Measurements from ENCODE around the gene TPH2. TPM values are rescaled to one million over a fixed set of nuclear protein-coding genes. Genes with fewer than 3 reads are reported as not detected.

TPH2 gene
- total and polyA plus RNA-seq, 4 donors = not detected

GRCh38 chr12:71892059-71892458 is 46.6 kb upstream of the TPH2 start:
- WGBS = 84% methylated on average over 1 of the region's 1 CpG
- TF ChIP-seq FOXA1 (IDR thresholded peaks at IDR 0.05) = no peak
- TF ChIP-seq MAX (IDR thresholded peaks at IDR 0.05) = no peak
- TF ChIP-seq FOXA2 (IDR thresholded peaks at IDR 0.05) = no peak
- no peak for TF ChIP-seq NR2F2 (IDR thresholded peaks at IDR 0.05)
- TF ChIP-seq ZBTB33 (IDR thresholded peaks at IDR 0.05) = no peak
- no peak for TF ChIP-seq SP1 (IDR thresholded peaks at IDR 0.05)
- no peak for TF ChIP-seq GABPA (IDR thresholded peaks at IDR 0.05 in 1 of 2, conservative IDR thresholded peaks at IDR 0.05 in 1 of 2)
- TF ChIP-seq RXRA (IDR thresholded peaks at IDR 0.05) = no peak
- no peak for TF ChIP-seq HNF4G (IDR thresholded peaks at IDR 0.05)
- TF ChIP-seq HNF4A (conservative IDR thresholded peaks at IDR 0.05) = no peak
- TF ChIP-seq CTCF (IDR thresholded peaks at IDR 0.05; ENCODE audit: low read depth, low read length, missing input control) = no peak
- TF ChIP-seq JUND (IDR thresholded peaks at IDR 0.05) = no peak
- TF ChIP-seq YY1 (IDR thresholded peaks at IDR 0.05) = no peak
- TF ChIP-seq EGR1 (IDR thresholded peaks at IDR 0.05; ENCODE audit: low read depth in 2 of 2) = no peak
- TF ChIP-seq RAD21 (IDR thresholded peaks at IDR 0.05) = no peak
- H3K27ac ChIP-seq (ENCODE audit: low read depth in 1 of 2, low read length in 2 of 2) = no peak overlapping the region
- H3K9ac ChIP-seq (ENCODE audit: low read depth in 1 of 2, low read length in 2 of 2) = no peak overlapping the region
- no peaks in the 10 kb centered on the region for H3K4me1 ChIP-seq (ENCODE audit: control insufficient read depth in 4 of 4, insufficient read depth in 4 of 4, low read length in 3 of 4)
- no peak for DNase-seq (ENCODE audit: low spot score)
- H3K9me3 ChIP-seq (ENCODE audit: control insufficient read depth in 4 of 4, low read length in 3 of 4) = no peaks in the 10 kb centered on the region
- no peaks in the 10 kb centered on the region for H3K27me3 ChIP-seq (ENCODE audit: control insufficient read depth in 4 of 4, insufficient read depth in 4 of 4, low read length in 3 of 4)
- H3K4me3 ChIP-seq (ENCODE audit: low read depth in 1 of 3, low read length in 3 of 3) = no peak overlapping the region
- H3K36me3 ChIP-seq (ENCODE audit: control insufficient read depth in 4 of 4, insufficient read depth in 3 of 4, low read depth in 1 of 4, low read length in 3 of 4) = peaks cover 0 to 25% (median 11%) of the 10 kb centered on the region in 4 donors

GRCh38 chr12:71896205-71896882 is 42.3 kb upstream of the TPH2 start:
- Histone ChIP-seq H3K9me3 (ENCODE audit: control insufficient read depth in 4 of 4, low read length in 3 of 4) (no peaks in the 10 kb centered on the region), H3K4me3 (ENCODE audit: low read depth in 1 of 3, low read length in 3 of 3) (no peak overlapping the region), H3K36me3 (ENCODE audit: control insufficient read depth in 4 of 4, insufficient read depth in 3 of 4, low read depth in 1 of 4, low read length in 3 of 4) (peaks cover 2 to 44% (median 19%) of the 10 kb centered on the region in 4 donors), H3K27ac (ENCODE audit: low read depth in 1 of 2, low read length in 2 of 2) (no peak overlapping the region), H3K27me3 (ENCODE audit: control insufficient read depth in 4 of 4, insufficient read depth in 4 of 4, low read length in 3 of 4) (no peaks in the 10 kb centered on the region), H3K4me1 (ENCODE audit: control insufficient read depth in 4 of 4, insufficient read depth in 4 of 4, low read length in 3 of 4) (no peaks in the 10 kb centered on the region), H3K9ac (ENCODE audit: low read depth in 1 of 2, low read length in 2 of 2) (no peak overlapping the region)
- WGBS = 94% methylated on average over 3 of the region's 3 CpGs
- no peak for DNase-seq (ENCODE audit: low spot score)
- TF ChIP-seq FOXA1 (IDR thresholded peaks at IDR 0.05) = no peak
- TF ChIP-seq HNF4G (IDR thresholded peaks at IDR 0.05) = no peak
- TF ChIP-seq GABPA (IDR thresholded peaks at IDR 0.05 in 1 of 2, conservative IDR thresholded peaks at IDR 0.05 in 1 of 2) = no peak
- TF ChIP-seq RXRA (IDR thresholded peaks at IDR 0.05) = no peak
- no peak for TF ChIP-seq NR2F2 (IDR thresholded peaks at IDR 0.05)
- TF ChIP-seq YY1 (IDR thresholded peaks at IDR 0.05) = no peak
- no peak for TF ChIP-seq EGR1 (IDR thresholded peaks at IDR 0.05; ENCODE audit: low read depth in 2 of 2)
- TF ChIP-seq FOXA2 (IDR thresholded peaks at IDR 0.05) = no peak
- TF ChIP-seq MAX (IDR thresholded peaks at IDR 0.05) = no peak
- TF ChIP-seq SP1 (IDR thresholded peaks at IDR 0.05) = no peak
- no peak for TF ChIP-seq ZBTB33 (IDR thresholded peaks at IDR 0.05)
- no peak for TF ChIP-seq ATF3 (IDR thresholded peaks at IDR 0.05)
- no peak for TF ChIP-seq CTCF (IDR thresholded peaks at IDR 0.05; ENCODE audit: low read depth, low read length, missing input control)
- TF ChIP-seq HNF4A (conservative IDR thresholded peaks at IDR 0.05) = no peak
- TF ChIP-seq JUND (IDR thresholded peaks at IDR 0.05) = no peak
- no peak for TF ChIP-seq REST (IDR thresholded peaks at IDR 0.05)

Data from liver (tissue), 9 donors.